ENCODE measurements around the gene VTCN1.
"Not testable (repeated sequence)": the region's sequence is repeated elsewhere in the genome, so short reads cannot be mapped to it uniquely, and the experiment has no call there.

The VTCN1 gene

GRCh38 chr1:117121589-117122329, 89.0 kb downstream of the VTCN1 start, which contains the start of gene TRIM45:
TSS of gene TRIM45 (minus strand) at chr1:117121749. CDS start at chr1:117121201, 548 bp downstream.
- peak; percentile 95 for DNase-seq

- DNase-seq: no peak
Observed at GRCh38 chr1:117120774-117121588, 89.7 kb downstream of the VTCN1 start.

- not testable (repeated sequence) for DNase-seq
Observed at GRCh38 chr1:117119144-117119543, 91.6 kb downstream of the VTCN1 start.

DNA sequence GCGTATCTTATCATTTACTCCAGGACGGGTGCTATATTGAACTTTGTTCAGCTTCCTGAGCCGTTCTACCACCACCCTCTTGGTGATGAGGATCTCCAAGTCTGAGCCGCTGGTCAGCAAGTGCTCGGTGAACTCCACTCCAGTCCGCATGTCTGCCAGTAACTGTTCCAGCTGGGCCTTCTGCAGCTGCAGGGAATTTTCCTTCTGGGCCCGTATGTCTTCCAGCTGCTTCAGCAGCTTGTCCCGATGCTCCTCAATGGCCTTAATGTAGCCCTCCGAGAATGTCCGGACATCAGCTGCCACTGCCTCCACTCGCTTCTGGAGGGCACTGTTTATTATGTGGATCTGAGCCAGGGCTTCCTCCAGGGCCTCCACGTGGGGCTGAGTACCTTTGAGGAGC, 92.6 kb downstream of the VTCN1 start:
- no peak for DNase-seq

GRCh38 chr1:117117697-117118096, 93.0 kb downstream of the VTCN1 start:
- no peak for DNase-seq

- DNase-seq: no peak
Observed at GRCh38 chr1:117116784-117117130, 94.0 kb downstream of the VTCN1 start.

DNA sequence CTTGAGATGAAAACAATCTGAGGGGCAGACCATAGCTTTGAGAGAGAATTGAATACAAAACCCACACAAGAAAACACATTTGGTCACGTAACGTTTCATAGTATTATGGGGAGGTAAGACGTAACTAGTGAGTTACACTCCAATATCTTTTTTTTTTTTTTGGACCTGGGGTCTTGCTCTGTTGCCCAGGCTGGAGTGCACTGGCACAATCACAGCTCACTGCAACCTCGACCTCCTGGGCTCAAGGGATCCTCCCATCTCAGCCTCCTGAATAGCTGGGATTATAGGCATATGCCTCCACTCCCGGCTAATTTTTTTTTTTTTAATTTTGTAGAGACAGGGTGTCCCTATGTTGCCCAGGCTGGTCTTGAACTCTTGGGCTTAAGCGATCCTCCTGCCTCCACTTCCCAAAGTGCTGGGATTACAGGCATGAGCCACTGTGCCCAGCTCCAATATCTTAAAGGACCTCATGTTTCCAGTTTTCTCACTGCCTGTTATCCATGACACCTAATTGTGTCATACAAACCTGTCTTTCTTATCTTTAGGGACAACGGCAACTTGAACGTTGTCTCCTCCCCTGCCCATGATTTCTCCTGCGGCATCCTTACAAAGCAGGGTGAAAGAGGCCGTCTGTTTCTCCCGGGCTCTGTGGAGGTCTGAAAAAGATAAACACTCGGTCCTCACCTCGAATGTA, 94.5 kb downstream of the VTCN1 start:
- no peak for DNase-seq

DNA sequence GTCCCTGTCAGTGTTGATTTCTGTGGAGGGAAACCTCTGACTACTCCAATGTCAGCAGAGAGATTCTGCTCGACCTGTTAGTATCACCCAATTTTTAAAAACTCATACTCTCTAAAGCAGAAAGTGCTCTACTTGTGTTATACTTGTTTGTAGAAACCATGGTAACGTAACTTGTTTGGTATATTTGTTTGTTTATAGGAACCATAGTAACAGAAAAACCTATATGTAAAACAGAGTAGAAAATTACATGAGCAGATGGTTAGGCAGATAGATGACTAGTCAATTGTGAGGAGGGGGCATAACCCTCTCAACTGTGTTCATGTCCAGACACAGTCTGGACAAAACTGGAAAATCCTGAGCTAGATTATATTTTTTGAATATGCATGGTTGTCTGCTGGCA, 95.8 kb downstream of the VTCN1 start:
- no peak for DNase-seq

- no peak for DNase-seq
Observed at GRCh38 chr1:117113199-117113598, 97.5 kb downstream of the VTCN1 start.

DNA sequence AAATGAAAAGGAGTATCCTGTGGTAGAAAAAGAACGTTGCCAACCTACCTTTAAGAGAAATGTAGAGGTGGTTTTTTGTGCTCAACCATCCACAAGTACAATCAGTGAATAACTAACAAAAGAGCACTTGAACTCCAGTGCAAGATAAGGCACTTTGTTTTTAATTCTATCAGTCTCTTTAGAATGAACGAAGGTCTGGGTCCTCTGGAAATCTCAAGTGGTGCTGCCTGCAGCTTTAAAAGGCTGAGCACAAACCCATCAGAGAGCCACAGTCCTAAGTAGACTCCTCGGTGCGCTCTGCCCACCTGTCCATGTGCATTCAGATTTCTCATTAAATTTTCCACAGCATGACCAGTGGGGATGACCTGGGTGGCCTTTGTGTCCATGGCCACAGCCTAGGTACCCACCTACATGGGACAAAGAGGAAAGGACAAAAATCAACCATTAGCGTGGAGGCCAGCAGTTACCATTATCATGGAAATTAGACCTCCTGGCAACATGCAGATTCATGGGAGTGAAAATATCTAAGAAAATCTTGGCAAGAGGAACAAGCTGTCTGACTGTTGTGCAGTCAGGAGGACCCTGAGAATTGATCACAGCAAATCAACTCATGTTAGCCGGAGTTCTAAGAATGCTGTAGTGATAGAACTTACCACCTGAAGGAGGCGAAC, 98.5 kb downstream of the VTCN1 start:
- no peak for DNase-seq

- DNase-seq: no peak
Observed at GRCh38 chr1:117110774-117111173, 100.0 kb downstream of the VTCN1 start.

DNA sequence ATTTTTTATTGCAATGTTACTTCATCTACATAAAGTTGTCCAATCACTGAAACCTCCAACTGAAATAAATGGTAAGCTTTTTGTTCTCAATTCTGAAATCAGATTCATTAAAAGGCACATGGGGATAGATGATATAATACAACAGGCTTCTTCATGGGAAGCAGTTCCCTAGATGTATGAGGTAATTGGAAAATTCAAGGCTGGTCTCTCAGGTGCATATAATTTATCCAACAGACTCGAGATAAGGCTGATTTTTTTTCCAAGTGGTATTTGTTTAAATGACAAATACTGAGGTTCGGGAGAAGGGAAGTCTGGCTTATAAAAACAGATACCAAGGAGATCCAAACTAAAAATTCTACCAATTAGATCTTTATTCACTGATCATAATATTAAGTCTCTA, 103.4 kb downstream of the VTCN1 start:
- DNase-seq: no peak

DNA sequence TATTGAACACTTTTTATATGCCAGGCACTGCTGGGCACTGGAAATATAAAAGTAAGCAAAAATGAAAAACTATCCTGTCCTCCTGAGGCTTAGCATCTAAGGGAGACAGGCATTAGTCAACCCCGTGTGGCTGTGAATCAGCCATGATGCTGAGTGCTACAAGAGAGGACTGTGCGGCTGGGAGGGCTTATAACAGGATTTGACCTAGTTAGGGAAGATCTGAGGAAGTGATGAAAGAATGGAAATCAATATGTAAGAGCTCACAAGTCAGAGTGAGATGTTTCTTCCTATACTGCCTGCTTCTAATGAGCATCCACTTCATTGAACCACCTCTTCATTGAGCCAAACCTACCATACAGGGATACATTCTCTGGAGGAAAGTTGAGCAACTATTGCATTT, 104.2 kb downstream of the VTCN1 start:
- no peak for DNase-seq

- DNase-seq: no peak
Observed at GRCh38 chr1:117105722-117106121, 105.0 kb downstream of the VTCN1 start.

DNA sequence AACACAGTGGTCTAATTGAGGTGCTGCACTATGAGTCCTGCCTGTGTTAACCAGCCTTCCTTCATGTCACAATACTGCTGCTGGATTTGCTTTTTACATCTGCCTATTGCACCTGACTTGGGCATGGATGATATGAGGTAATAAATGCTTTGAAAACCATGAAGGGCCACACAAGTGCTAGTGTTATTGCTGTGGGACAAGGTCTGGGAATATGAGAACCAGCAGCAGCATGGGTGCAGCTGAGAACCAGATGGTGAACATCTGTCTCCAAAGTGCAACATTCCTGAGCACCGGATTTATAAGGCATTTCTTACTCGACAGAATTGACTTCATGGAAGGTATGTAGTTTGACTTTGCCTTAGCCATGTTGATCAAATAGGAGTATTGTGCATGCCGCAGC, 105.7 kb downstream of the VTCN1 start:
- no peak for DNase-seq

- not testable (repeated sequence) for DNase-seq
Observed at GRCh38 chr1:117101858-117102257, 108.9 kb downstream of the VTCN1 start.

GRCh38 chr1:117101334-117101733, 109.4 kb downstream of the VTCN1 start:
- DNase-seq: no peak

- no peak for DNase-seq
Observed at GRCh38 chr1:117098287-117098890, 112.3 kb downstream of the VTCN1 start.

DNA sequence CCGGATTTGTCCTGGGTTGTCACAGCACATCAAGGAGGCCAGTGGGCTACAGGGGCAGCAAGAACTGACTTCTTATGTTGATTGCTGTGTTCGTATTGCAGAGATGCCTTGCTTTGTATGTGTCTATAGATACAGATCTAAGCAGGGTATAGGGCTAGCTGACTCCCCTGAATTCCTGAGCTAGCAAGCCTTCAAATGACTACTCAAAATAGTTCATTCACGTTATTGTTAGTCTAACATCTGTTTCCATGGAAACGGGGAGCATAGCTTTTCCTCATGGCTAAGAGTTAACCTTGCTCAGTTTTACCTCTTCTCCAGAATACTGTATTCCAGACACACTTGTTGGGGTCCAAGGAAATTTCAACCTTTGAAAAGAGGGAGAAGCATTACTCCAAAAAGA, 113.3 kb downstream of the VTCN1 start:
- DNase-seq: no peak

- no peak for DNase-seq
Observed at GRCh38 chr1:117096951-117097408, 113.7 kb downstream of the VTCN1 start.

DNA sequence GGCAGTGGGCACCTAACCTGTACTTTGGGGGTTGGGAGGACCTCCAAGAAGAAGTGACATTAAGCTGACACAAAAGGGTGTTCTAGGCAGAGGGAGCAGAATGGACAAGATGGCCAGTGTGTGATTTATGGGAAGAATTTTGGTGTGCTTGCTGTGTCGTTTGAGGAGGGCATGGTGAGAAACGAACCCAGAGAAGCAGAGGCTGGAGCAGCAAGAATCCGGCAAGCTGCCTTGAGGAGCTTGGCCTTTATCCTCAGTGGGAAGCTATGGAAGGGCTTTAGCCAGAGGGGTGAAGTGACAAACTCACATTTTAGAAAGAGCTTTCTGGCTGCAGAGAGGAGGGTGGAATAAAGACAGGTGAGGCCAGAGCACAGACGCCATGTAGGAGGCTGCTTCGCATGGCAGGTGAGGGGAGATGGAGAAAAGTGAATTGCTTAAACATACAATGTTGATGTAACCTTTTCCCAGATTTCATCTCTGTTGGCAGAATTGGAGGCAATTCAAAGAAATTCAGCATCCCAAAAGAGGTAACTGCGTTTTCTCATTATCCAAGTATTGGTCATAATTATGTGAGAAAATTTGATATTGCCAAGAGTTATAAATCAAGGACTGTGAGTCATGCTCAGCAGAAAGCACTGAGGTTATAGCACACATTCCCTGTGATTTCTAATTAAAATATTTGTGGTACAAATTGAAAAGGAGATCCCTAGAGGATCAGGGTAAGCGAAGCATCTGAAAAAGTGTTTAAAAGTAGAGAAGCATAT, 115.7 kb downstream of the VTCN1 start:
- no peak for DNase-seq
